Osteocyte (in vitro differentiated cells): ENCODE data around the gene MICALL1. TPM values are rescaled to one million over a fixed set of nuclear protein-coding genes. Genes with fewer than 3 reads are reported as not detected.
A peak's percentile ranks its signal among the peaks of the same experiment; 100 is the strongest.
"Not testable (repeated sequence)": the region's sequence is repeated elsewhere in the genome, so short reads cannot be mapped to it uniquely, and the experiment has no call there.

Experiments
- DNase-seq: peaks from one replicate; pipeline ENCODE4 v3.0.0; 2021; ENCODE audit warnings: mixed read lengths; ENCODE audit not compliant: unreplicated experiment; ENCODE audit errors: extremely low spot score
- H3K27ac Mint-ChIP-seq: one replicate; pipeline ENCODE4 v1.8.0; 2021; ENCODE audit warnings: mild to moderate bottlenecking, mixed read lengths; ENCODE audit not compliant: unreplicated experiment
- H3K27me3 Mint-ChIP-seq: one replicate; pipeline ENCODE4 v1.8.0; 2021; ENCODE audit warnings: mixed read lengths; ENCODE audit not compliant: unreplicated experiment
- H3K36me3 Mint-ChIP-seq: one replicate; pipeline ENCODE4 v1.8.0; 2021; ENCODE audit warnings: mixed read lengths; ENCODE audit not compliant: unreplicated experiment
- H3K4me1 Mint-ChIP-seq: one replicate; pipeline ENCODE4 v1.8.0; 2021; ENCODE audit warnings: mixed read lengths; ENCODE audit not compliant: unreplicated experiment
- H3K4me3 Mint-ChIP-seq: one replicate; pipeline ENCODE4 v1.8.0; 2021; ENCODE audit warnings: mild to moderate bottlenecking, moderate library complexity, mixed read lengths; ENCODE audit not compliant: unreplicated experiment
- H3K9me3 Mint-ChIP-seq: one replicate; pipeline ENCODE4 v1.8.0; 2021; ENCODE audit warnings: mixed read lengths; ENCODE audit not compliant: unreplicated experiment
- total RNA-seq: library from RNA; stranded (reverse); gene quantifications from 2 replicates; pipeline ENCODE4 v1.2.1, GENCODE V29; 2021
- TF ChIP-seq, protein P1 (sequence below): fragments of 200-600 bp; sonication (generic); IDR thresholded peaks from 2 replicates; pipeline ENCODE4 v1.5.0; 2021; ENCODE audit warnings: antibody characterized with exemption, mild to moderate bottlenecking, moderate library complexity

MICALL1 gene
- total RNA-seq, 1 donor from 2014 or later, result 51.2 TPM

DNA sequence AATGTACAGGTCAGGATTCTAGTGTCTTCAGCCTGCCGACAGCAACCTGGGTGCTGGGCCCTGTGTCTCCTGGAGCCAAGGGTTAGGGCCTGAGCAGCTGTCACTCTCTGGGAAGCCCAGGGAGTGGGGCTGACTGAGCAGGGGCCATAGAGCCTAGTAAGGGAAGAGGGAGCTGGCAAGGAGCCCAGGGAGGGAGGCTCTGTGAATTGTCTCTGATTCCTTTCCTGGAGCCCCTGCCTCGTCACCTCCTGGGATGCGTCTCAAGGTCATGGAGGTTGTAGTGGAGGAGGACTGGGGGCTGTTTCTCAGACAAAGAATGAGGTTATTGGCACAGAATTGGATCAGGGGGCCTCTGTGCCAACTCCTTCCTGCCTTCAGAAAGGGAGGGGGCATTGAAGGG is 66.4 kb downstream of the MICALL1 start:
- Mint-ChIP-seq H3K4me3 (no peak overlapping the region), H3K27ac (no peak overlapping the region), H3K4me1 (no peaks in the 10 kb centered on the region), H3K9me3 (no peaks in the 10 kb centered on the region), H3K36me3 (peaks cover 14% of the 10 kb centered on the region), H3K27me3 (no peaks in the 10 kb centered on the region)
- TF ChIP-seq, protein P1, sequence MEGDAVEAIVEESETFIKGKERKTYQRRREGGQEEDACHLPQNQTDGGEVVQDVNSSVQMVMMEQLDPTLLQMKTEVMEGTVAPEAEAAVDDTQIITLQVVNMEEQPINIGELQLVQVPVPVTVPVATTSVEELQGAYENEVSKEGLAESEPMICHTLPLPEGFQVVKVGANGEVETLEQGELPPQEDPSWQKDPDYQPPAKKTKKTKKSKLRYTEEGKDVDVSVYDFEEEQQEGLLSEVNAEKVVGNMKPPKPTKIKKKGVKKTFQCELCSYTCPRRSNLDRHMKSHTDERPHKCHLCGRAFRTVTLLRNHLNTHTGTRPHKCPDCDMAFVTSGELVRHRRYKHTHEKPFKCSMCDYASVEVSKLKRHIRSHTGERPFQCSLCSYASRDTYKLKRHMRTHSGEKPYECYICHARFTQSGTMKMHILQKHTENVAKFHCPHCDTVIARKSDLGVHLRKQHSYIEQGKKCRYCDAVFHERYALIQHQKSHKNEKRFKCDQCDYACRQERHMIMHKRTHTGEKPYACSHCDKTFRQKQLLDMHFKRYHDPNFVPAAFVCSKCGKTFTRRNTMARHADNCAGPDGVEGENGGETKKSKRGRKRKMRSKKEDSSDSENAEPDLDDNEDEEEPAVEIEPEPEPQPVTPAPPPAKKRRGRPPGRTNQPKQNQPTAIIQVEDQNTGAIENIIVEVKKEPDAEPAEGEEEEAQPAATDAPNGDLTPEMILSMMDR, result no peak
- no peak for DNase-seq

DNA sequence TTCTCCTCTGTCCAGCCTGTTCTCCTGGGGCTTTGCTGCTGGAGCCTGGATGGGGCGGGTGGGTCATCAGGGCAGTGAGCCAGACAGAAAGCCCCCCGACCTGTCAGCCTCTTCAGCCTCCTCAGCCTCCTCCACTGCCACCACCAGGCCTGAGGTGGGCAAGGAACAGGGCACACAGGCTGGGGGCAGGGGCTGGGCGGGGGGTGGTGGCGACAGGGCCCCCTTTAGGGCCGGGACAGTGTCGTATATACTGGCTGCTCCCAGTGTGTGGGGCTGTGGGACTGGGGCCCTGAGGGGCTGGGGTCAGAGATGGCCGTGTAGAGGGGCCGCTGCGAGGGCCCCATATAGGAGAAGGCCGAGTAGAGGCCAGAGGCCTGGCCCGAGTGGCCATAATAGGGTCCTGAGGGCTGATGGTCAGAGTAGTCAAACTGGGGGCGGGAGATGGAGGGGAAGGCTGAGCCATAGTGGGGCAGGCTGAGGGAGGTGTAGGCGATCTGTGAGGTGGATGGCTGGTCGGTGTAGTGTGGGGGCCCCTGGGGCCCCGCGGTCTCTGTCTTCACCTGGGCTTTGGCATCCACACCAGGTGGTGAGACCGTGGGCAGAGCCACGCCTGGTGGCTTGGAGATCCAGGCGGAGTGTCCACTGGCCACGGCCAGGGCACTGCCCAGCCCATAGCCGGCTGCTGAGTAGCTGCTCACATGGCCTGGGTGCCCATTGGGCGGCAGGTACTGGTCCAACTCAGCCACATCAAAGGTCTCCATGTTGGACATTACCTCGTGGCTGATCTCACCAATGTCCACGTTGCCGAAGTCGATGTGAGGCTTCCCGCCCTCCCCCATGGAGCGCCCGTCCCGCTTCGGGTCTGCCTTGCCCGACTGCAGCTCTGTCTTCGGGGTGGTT is 67.4 kb downstream of the MICALL1 start:
- Mint-ChIP-seq H3K4me3 (no peak overlapping the region), H3K27ac (no peak overlapping the region), H3K9me3 (no peaks in the 10 kb centered on the region), H3K27me3 (no peaks in the 10 kb centered on the region), H3K4me1 (no peaks in the 10 kb centered on the region), H3K36me3 (peaks cover 8% of the 10 kb centered on the region)
- DNase-seq, result no peak
- TF ChIP-seq, protein P1, result no peak

DNA sequence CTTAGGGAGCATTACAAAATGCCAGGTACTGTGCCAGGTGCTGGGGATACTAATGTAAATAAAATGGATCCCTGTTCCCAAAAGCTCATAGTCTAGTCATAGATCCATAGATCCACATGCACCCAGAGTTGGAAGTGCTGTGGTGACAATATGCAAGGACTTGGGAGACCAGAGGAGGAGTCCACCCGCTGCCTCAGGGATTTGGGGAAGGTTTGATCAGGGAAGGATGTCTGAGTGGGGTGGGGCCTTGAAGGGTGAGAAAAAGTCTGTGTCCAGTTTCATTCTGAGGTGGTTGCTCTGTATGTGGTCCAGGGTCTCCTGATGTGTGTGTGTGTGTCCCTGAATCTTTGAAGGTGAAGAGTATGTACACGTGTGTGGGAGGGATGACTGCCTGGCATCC is 69.1 kb downstream of the MICALL1 start:
- Mint-ChIP-seq H3K27ac (no peak overlapping the region), H3K9me3 (no peaks in the 10 kb centered on the region), H3K27me3 (no peaks in the 10 kb centered on the region), H3K36me3 (peaks cover 4% of the 10 kb centered on the region), H3K4me3 (no peak overlapping the region), H3K4me1 (no peaks in the 10 kb centered on the region)
- DNase-seq, result no peak
- TF ChIP-seq, protein P1, result no peak

DNA sequence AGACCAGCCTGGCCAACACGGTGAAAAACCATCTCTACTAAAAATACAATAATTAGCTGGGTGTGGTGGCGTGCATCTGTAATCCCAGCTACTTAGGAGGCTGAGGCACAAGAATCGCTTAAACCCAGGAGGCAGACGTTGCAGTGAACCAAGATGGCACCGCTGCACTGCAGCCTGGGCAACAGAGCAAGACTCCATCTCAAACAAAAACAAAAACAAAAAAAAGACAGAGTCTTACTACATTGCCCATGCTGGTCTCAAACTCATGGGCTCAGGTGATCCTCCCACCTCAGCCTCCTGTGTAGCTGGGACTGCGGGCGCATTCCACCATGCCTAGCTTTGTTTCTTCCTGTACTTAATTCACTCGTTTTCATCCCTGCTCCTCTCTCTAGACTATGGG is 69.9 kb downstream of the MICALL1 start:
- not testable (repeated sequence) for DNase-seq, H3K4me3 Mint-ChIP-seq, H3K27me3 Mint-ChIP-seq, H3K4me1 Mint-ChIP-seq, H3K9me3 Mint-ChIP-seq, H3K36me3 Mint-ChIP-seq
- peak overlapping the region; percentile 45 for H3K27ac Mint-ChIP-seq

DNA sequence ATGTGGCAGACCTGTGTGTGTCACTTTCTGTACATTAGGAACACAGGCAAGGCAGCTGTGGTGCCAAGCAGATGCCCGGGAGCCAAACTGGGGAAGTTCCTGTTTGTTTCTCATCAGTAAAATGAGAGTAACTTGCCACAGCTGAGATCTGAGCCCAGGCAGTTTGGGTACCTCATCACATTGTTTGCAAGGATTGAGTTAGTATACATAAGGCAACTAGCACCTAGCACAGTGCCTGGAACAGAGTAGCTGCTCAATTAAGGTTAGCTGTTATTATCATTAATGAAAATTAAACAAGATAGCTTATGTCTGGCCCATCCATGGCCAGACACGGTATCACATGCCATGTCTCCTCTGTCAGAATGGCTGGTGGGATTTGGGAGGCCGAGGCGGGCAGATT is 70.5 kb downstream of the MICALL1 start:
- peaks cover 4% of the 10 kb centered on the region for H3K36me3 Mint-ChIP-seq
- no peaks in the 10 kb centered on the region for H3K27me3 Mint-ChIP-seq
- no peaks in the 10 kb centered on the region for H3K9me3 Mint-ChIP-seq
- DNase-seq, result no peak
- no peak overlapping the region for H3K4me3 Mint-ChIP-seq
- TF ChIP-seq, protein P1, result no peak
- no peaks in the 10 kb centered on the region for H3K4me1 Mint-ChIP-seq
- peak overlapping the region; percentile 45 for H3K27ac Mint-ChIP-seq
